Fibroblast of skin of right biceps (primary cell): ENCODE results near the gene PTGS2.

Experiments
- DNase-seq: peaks from one replicate; pipeline ENCODE4 v3.0.0-alpha.2; 2013

The PTGS2 gene

DNA sequence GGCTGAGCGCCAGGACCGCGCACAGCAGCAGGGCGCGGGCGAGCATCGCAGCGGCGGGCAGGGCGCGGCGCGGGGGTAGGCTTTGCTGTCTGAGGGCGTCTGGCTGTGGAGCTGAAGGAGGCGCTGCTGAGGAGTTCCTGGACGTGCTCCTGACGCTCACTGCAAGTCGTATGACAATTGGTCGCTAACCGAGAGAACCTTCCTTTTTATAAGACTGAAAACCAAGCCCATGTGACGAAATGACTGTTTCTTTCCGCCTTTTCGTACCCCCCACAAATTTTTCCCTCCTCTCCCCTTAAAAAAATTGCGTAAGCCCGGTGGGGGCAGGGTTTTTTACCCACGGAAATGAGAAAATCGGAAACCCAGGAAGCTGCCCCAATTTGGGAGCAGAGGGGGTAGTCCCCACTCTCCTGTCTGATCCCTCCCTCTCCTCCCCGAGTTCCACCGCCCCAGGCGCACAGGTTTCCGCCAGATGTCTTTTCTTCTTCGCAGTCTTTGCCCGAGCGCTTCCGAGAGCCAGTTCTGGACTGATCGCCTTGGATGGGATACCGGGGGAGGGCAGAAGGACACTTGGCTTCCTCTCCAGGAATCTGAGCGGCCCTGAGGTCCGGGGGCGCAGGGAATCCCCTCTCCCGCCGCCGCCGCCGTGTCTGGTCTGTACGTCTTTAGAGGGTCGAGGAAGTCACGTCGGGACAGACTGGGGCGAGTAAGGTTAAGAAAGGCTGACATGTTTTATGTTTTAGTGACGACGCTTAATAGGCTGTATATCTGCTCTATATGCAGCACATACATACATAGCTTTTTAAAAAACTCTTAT, at the start of gene PTGS2:
PTGS2 (minus strand) TSS at position 179 of the 817 bp plus-strand sequence; CDS start at position 46, 133 bp downstream.
- DNase-seq, result peak; percentile 97

DNA sequence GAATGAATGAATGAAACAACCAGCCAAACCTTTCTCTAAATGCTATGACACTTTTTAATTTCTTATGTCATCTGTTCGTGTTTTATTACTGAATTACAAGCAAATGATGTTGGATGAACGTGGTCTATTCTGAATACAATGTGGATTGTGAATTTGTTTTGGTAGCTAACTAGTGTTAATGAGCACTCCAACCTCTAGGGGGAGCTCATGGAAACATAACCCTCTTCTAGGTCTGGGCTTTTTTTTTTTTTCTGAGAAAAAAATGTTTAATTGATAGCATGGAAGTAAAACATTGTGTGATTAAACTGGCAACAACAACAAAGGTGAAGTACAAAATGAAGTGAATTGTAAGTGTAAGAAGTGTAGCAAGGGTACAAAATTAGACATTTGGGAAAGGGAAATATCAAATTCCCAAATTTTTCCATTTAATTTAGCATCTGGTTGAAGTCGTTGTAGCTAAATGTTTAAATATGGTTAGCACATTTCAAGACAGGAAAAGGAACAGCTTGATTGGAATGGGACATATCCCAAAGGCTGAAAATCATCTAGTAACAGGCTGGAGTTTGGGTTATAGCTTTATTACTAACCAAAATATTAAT, 42.6 kb upstream of the PTGS2 start:
- peak; percentile 41 for DNase-seq

DNA sequence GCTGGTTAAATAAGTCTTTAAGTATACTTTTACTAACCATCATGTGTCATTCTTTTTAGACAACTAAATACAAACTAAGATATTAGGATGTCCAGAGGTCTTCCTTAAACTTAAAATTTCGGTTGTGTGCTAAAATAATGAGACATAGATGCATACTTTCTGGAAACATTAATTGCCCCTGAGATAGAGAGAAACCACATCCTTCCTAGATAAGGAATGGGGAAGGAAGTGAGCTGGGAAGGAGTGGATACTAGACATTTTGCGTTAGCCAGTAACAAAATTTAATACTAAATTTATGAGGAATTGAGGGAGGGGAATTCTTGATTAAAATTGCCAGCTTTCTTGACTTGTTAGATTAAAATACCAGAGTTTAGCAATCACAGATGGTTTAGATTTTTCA, 37.1 kb upstream of the PTGS2 start:
- no peak for DNase-seq

DNA sequence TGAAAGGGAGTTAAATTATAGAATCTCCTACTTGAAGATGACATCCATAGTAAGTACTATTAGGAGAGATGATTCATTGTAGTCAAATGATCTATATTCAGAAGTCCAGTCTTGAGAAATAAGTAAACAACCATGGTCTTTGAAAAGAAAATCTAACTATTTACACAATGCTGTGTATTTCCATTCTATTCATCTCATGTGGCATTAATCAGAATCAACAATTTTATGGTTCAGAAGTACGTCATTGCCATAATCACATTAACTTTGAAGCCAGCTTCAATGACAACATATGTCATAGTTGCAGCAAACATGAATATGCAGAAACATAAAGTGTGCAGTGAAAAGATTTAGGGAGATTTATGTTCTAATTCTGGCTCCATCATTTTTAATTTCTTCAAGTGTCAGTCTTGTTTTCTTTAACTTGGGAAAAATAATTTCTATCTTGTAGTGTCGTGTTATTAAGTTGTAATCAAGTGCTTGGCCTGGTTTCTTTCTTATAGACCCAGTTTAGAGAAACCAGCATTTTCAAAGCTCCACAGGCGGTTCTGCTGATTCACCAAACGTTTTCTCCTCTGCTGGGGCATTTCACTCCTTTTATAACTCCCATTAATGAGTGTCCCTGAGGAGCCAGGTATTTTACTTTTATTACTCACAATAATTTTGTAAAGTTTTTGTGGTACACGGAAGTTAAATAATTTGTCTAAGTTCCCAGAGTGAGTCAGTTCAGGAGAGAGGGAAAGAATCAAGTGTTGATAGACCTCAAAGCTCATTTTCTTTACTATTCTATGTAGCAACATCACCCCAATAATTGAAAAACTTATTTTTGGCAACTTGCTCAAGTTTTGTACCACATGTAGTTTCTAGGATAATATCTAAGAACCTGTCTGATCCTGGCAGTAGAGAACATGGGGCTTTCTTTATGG, 35.9 kb upstream of the PTGS2 start:
- DNase-seq, result peak; percentile 24

DNA sequence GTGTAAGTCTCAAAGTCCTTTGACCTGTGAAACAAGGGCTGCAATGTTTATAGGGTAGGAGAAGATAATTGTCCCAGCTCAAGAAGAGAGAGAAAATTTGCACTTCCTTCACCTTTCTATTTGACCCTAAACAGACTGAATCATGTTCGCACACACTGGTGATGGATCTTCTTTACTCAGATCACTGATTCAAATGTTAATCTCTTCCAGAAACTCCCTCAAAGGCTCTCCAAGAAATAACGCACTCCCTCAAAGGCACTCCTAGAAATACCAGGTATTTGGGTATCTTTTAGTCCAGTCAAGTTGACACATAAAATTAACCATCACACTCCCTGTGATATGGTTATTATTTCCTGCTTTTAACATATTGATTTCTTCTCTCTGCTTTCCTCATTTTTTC, 30.5 kb upstream of the PTGS2 start:
- DNase-seq, result no peak

DNA sequence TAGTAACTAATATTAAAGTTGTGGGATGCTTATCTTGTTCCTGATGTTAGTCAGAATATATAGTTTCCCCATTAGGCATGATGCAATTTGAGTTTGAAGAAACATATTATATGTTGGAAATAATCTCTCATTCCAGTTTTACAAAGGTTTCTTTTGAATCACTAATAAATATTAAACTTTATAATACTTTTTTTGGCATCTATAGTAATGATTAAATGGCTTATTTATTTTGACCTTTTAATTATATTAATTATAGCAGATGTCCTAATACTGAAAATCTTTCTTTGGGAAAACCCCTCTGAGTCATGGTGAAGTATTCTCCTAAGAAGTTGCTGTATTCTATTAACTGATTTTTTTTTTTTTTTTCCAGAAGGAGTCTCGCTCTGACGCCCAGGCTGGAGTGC, 28.5 kb upstream of the PTGS2 start:
- DNase-seq, result no peak

DNA sequence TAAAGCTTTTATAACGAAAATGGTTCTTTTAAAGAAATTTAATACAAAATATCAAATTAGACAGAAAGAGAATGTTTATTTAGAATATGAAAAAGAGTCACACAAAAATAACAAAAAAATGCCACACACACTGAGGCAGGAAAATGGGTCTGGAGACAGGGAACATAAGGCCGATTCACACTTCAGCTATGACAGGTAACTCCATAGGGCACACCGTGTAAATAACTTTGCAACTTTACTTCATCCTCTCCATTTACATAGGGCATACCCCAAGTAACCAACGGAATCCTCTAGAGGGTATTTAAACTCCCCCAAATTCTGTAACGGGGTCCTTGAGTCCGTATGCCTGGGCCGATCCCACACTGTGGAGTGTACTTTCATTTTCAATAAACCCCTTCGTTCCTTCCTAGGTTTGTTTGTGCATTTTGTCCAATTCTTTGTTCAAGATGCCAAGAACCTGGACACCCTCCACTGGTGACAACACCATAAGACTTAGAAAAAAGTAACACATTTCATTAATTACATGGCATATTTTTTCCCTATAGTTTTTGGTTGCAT, 23.1 kb upstream of the PTGS2 start:
- no peak for DNase-seq

DNA sequence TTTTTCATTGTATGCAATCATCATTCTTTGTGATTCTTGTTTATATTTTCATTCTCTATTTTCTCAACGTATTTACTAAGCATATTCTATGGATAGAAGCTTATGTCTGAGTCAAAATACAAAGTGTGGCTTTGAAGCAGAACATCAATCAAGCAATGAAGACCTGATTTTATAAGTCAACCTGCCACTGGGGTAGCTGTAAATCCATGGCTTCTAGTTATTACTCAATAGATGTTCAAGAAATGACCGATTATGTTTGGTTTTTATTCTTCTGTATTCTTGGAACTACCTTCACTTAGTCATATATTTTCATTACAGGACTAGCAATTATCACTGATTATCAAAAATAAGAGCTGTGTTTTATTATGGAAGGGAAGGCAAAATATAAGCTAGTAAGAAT, 20.5 kb upstream of the PTGS2 start:
- no peak for DNase-seq

DNA sequence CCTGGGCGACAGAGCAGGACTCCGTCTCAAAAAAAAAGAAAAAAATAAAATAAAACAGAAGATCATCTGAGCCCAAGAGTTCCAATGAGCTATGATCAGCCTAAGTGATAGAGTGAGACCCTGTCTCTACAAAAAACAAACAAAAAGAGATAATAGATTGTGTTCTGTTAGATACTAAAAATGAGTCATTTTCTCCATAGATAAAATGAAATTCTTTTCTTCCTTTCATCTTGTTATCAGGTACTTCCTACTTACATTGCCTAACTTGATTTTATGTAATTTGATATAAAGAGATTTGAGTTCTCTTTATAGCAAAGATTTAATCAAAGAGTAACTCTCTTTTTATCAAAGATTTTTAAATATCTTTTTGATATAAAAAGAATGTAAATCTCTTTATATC, 19.3 kb upstream of the PTGS2 start:
- no peak for DNase-seq

DNA sequence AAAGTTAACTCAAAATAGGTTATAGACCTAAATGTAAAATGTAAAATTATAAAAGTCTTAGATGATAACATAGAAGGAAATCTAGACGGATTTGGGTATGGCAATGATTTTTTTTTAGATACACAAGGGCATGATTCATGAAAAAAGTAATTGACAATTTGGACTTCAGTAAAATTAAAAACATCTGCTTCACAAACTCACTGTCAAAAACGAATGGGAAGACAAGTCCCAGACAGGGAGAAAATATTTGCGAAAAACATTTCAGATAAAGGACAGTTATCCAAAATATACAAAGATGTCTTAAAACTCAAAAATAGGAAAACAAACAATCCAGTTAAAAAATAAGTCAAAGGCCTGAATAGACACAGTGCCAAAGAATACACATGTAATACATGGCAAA, 9.7 kb upstream of the PTGS2 start:
- DNase-seq, result no peak

DNA sequence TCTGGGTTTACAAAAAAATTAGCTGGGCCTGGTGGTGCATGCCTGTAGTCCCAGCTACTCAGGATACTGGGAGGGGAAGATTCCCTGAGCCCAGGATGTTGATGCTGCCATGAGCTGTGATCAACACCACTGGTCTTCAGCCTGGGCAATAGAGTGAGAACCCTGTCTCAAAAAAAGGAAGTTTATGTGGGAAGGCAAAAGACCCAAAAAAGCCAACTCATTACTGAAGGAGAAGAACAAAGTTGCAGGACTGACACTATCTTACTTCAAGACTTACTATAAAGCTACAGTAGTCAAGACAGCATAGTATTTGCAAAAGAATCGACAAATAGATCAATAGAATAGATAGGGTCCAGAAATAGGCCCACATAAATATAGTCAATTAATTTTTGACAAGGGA, 9.2 kb upstream of the PTGS2 start:
- DNase-seq, result no peak

DNA sequence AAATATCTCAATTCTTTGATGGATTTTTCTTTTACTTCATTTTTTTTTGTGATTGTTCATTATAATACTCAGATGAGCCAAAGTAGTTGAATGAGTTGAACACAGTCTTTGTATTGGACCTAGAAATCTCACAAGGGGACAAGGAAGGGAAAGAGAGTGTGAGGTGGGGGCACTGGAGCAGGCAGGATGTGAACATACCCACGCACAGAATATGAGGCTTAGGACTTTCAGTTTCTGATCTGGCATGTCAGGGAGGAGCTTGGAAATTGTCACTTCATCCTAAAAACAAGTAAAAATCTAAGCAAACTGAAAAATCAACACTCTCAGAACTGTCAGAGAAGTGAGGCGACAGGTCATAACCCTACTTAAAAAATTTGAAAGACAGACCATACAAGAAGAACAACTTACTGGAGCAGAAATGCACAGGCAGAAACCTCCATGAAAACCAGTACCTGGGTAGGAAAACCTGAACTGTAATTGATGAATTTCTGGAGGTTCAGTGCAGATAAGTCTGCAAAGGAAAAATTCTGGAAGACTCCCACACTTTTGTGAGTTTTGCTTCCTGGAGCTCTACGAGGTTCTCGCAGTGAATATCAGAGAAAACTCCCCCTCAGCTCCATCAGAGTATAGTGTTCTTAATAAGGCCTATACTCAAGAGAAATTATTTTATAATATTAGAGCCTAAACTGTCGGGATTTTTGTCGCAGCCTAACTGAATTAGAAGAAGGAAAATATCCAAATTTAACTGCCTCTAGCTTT, 3.6 kb upstream of the PTGS2 start:
- DNase-seq, result no peak

DNA sequence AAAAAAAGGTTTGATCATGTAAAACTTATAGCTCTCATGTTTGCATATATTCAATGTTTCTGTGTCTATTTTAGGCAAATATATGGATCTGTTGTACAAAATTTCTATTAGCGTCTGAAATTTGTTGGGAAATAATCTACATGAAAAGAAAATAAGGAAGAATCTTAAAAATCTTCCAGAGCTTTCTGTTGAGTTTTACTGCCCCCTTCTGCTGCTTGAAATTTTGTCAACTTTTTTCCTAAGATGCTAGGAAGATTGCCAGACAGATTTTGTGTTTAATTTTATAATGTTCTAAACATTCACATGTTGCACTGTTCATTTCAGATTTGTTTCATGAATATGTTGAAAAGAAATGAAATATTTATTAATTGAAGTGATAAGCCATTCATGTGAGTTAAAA, 2.5 kb upstream of the PTGS2 start:
- DNase-seq, result peak; percentile 52

DNA sequence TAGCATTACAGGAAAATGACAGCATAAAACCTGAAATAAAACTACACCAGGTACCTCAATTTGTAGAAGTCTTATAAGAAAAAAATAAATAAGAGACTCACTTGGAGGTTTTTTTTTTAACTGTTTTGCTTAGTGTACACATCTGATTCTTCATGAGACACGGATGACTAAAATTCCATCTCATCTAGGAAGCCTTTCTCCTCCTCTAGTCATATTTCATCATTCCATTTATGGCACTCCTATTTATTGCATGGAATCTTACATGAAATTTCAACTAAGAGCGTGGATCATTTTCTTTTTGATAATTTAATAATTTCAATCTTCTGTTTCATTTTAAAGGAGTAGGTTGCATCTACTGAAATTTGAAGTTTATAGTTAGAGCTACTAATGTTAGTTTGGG, 1.6 kb upstream of the PTGS2 start:
- DNase-seq, result peak; percentile 73

DNA sequence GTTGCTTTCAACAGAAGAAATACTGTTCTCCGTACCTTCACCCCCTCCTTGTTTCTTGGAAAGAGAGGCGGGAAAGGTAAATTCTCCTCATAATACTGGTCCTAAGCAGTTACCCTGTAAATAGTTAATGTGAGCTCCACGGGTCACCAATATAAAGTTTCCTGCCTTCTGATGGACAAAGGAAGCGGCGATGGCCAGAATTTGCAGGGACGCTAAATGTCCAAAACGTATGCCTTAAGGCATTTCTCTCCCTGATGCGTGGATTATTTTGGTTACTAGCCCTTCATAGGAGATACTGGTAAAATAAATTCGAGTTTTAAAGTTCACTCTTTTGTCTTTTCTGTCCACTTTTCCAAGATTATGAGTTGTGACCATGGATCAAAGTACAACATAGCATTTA, 898 bp upstream of the PTGS2 start:
- DNase-seq, result no peak

DNA sequence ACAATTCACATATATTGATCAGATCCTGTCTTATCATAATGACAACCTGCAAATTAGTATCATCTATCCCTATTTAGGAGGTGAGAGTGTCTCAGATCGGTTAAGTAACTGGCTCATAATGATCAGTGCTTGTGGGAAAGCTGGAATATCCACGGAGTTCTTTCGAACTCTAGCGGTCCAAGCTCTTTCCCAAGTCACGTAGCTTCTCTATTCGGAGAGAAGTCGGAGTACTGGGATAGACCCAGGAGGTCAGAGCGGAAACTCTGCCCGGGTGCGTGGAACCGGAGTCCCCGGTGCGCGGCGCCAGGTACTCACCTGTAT, 339 bp downstream of the PTGS2 start:
- no peak for DNase-seq

DNA sequence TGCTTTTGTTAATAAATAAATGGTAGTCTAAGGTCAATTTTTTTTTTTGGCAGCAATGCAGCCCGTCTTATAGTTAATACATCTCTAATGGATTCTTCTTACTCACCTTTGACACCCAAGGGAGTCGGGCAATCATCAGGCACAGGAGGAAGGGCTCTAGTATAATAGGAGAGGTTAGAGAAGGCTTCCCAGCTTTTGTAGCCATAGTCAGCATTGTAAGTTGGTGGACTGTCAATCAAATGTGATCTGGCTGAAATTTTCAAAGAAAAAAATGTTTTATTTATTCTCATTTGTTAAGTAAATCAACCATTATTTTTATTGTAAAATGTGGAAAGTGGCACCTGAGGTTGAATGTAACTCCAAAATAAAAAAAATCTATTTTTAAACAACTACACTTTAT, 2.1 kb downstream of the PTGS2 start:
- no peak for DNase-seq

DNA sequence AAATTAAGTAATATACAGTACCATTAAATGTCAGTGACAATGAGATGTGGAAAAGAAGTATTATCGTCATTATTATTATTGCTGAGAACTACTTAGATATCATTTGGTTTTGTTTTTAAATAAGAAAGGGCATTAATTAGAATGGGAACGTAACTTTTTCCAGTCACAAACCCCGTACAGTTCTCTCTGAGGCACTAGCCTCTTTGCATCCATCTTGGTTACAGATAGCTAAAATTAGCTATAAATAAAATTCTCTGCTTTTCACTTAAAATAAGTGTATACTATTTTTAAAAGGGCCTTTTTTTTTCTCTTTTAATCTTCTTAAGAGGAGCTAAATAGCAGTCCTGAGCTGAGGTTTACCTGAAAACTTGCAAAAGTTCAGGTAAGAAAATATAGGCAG, 7.6 kb downstream of the PTGS2 start:
- no peak for DNase-seq

DNA sequence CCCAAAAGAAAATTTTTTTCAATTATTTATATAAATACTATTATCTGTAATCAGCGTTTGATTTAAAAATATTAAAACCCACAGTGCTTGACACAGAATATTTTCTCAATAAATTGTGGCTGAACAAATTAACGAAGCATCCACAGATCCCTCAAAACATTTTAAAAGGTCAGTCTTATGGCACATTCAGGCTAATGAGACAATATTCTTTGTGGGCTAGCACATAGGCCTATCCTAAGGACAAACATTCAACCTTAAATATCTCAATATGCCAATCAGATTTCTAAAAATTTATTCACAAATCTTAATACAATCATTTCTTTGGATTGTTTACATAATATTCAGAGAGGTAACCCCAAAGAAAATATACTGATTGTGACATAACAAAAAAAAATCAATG, 8.1 kb downstream of the PTGS2 start:
- no peak for DNase-seq

DNA sequence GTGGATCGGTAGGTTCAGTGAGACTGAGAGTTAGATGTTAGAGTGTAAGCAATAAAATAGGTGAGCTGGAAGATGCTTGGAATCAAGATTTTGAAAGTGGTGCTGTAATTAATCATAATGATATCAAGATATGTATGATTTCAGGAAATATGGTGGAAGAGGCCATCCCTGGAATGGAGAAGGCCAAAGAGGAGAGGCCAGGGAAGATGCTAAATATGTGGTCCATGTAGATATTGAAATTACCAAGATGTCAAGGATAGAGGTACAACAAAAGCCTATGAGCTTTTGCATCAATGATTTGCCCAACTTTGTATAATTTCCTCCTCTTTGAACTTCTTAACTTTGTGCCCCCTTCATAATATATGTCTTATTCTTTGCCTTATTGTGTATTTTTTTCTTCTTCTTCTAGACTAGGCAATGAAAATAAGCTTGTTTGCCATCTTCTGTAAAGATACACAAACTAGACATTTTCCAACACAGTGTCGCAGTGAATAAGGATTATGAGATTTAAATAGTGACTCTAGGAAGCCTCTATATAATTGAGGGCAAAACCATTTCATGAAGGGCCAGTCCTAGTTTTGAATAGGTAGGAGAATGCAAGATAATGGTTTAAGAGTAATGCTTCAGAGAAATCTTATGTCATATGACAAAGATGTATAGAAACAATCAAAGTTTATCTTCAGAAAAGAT, 8.9 kb downstream of the PTGS2 start:
- peak; percentile 32 for DNase-seq

DNA sequence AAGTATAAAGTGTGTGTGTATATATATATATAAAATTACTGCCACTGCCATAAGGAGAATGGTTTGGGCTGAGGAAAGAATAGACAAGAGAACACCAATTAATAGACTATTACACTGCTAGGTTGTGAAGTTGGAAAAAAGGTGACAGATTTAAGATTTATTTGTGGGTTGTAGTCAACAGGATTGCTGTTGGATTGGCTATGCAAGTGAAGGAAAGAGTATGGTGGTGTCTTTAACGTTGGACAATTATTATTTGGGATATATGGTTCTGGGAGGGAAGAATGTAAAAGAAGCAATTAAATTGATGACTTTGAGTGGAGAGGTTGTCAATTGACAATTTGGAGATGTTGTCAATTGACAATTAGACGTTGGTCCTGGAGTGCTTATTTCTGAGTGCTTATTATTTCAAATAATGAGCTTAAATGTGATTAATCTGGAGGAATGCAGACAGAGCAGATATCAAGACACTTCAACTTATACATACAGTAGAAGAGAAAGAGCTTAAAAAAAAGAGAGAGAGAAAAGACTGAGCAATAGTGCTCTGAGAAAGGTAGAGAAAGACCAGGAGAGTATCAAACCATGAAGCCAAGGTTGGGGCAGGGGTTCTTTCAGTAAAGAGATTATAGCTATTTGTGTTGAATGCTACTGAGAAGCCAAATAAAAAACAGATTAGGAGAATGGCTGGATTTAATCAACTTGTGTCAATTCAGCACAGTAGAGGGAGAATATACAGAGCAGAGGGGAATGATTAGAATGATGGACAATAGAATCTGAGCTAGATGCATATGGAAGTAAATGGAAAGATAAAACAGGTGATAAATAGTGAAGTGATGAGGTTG, 9.7 kb downstream of the PTGS2 start:
- DNase-seq, result peak; percentile 30
